Neutrophil (primary cell): ENCODE results near the gene PLBD1.
A peak's percentile ranks its signal among the peaks of the same experiment; 100 is the strongest.

Source experiments
- H3K27ac ChIP-seq: fragments of 200-600 bp; sonication (generic); 2 replicates; pipeline ENCODE4 v1.5.1; 2016; ENCODE audit warnings: mild to moderate bottlenecking, moderate library complexity
- H3K27me3 ChIP-seq: fragments of 200-600 bp; sonication (generic); 2 replicates; pipeline ENCODE4 v1.6.0; 2016; ENCODE audit warnings: mild to moderate bottlenecking
- H3K36me3 ChIP-seq: fragments of 200-600 bp; sonication (generic); 2 replicates; pipeline ENCODE4 v1.5.1; 2017
- H3K4me1 ChIP-seq, 2 experiments: fragments of 200-600 bp in 1 of 2; sonication (generic) in 1 of 2; 1 replicate in 1 of 2; 2 replicates in 1 of 2; pipeline versions ENCODE4 v1.5.1 to v1.6.1; 2013 to 2016; ENCODE audit warnings: low read depth in 1 of 2, low read length in 1 of 2, mild to moderate bottlenecking in 1 of 2, moderate library complexity in 1 of 2; ENCODE audit not compliant: control insufficient read depth in 1 of 2, insufficient read depth in 1 of 2
- H3K4me3 ChIP-seq, 2 experiments: fragments of 200-600 bp in 1 of 2; sonication (generic) in 1 of 2; 1 replicate in 1 of 2; 2 replicates in 1 of 2; pipeline ENCODE4 v1.5.1; 2013 to 2016; ENCODE audit warnings: low read depth in 1 of 2, low read length in 1 of 2, mild to moderate bottlenecking in 1 of 2, moderate library complexity in 1 of 2
- H3K9me3 ChIP-seq: fragments of 200-600 bp; sonication (generic); 2 replicates; pipeline ENCODE4 v1.5.1; 2016
- TF ChIP-seq, protein P1 (sequence below): fragments of 200-600 bp; sonication (generic); IDR thresholded peaks from 2 replicates; pipeline ENCODE4 v1.5.1; 2016; ENCODE audit warnings: antibody characterized with exemption

Gene PLBD1

DNA sequence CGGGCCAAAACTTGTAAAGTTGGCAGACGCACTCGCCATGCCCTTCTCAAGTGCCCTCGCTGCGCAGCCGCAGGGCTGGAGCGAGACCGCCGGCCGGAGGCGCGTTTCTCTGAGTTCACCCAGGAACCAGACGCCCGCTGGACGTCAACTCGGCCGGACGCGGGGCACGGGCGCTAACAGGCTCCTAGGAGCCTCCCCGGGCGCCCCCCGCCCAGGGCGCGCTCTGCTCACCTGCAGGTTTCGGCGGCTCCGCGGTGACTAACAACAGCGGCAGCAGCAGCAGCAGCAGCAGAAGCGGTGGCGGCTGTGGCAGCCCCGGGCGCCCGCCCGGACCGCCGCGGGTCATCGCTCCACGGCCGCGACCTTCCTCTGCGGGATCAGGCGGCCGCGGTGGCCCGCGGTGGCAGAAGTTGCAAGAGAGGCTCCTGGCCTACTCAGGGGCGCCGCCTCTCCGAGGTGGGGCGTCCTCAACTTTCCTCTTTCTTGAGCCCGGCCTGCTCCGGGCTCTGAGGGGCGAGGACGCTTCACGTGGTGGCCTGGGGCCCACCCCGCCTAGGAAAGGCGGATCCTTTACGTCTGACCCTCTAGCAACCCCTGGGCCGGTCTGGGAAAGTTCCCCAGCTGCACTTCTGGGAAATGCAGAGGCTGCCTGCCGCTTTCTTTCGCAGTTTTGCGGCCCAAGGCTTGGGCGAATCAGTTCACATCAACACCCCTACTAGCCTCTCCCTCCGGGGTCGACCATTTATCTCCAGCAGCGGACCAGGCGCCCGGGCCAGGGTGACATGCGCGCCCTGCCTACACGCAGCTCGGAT, at the start of gene PLBD1:
Gene PLBD1, minus strand, starts transcription at position 533 of the 812 bp plus-strand sequence. Its CDS starts 187 bp downstream, at position 346.
- Histone ChIP-seq H3K36me3 (no peaks in the 10 kb centered on the region), H3K9me3 (no peaks in the 10 kb centered on the region), H3K4me3 (peak within 1 kb of the TSS; percentile 72 to 92), H3K27me3 (no peaks in the 10 kb centered on the region), H3K27ac (peak within 1 kb of the TSS; percentile 98), H3K4me1 (peaks cover 93 to 96% of the 10 kb centered on the region in 2 experiments)
- TF ChIP-seq, protein P1, sequence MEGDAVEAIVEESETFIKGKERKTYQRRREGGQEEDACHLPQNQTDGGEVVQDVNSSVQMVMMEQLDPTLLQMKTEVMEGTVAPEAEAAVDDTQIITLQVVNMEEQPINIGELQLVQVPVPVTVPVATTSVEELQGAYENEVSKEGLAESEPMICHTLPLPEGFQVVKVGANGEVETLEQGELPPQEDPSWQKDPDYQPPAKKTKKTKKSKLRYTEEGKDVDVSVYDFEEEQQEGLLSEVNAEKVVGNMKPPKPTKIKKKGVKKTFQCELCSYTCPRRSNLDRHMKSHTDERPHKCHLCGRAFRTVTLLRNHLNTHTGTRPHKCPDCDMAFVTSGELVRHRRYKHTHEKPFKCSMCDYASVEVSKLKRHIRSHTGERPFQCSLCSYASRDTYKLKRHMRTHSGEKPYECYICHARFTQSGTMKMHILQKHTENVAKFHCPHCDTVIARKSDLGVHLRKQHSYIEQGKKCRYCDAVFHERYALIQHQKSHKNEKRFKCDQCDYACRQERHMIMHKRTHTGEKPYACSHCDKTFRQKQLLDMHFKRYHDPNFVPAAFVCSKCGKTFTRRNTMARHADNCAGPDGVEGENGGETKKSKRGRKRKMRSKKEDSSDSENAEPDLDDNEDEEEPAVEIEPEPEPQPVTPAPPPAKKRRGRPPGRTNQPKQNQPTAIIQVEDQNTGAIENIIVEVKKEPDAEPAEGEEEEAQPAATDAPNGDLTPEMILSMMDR: no peak

DNA sequence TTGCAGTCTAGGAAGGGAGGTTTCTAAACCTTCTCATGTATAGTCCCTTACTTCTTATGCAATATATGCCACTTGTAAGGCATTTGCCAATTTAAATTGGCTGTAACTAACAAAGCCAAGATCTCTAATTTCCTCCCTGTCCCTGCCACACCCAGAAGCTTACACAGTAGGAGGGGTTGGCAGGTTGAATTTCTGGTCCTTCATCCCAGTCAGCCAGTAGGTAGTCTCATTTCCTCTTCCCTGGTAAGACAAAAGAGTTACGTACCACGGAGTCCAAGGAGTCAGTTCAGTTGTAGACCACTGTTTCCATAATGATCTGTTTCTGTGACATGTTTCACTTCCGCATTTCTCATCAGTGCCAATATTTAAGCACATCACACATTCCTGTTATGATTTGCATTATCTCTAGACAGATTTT, 47.0 kb upstream of the PLBD1 start:
- TF ChIP-seq, protein P1: no peak
- peaks cover 50 to 74% of the 10 kb centered on the region in 2 experiments for H3K4me1 ChIP-seq
- H3K9me3 ChIP-seq: no peaks in the 10 kb centered on the region
- H3K36me3 ChIP-seq: no peaks in the 10 kb centered on the region
- no peak overlapping the region for H3K4me3 ChIP-seq
- H3K27ac ChIP-seq: peak overlapping the region; percentile 76
- no peaks in the 10 kb centered on the region for H3K27me3 ChIP-seq

- H3K36me3 ChIP-seq: no peaks in the 10 kb centered on the region
- no peaks in the 10 kb centered on the region for H3K27me3 ChIP-seq
- TF ChIP-seq, protein P1: no peak
- H3K27ac ChIP-seq: peak overlapping the region; percentile 76
- no peak overlapping the region for H3K4me3 ChIP-seq
- no peaks in the 10 kb centered on the region for H3K9me3 ChIP-seq
- peaks cover 47 to 73% of the 10 kb centered on the region in 2 experiments for H3K4me1 ChIP-seq
Measured at GRCh38 chr12:14613718-14614117, 46.0 kb upstream of the PLBD1 start.

DNA sequence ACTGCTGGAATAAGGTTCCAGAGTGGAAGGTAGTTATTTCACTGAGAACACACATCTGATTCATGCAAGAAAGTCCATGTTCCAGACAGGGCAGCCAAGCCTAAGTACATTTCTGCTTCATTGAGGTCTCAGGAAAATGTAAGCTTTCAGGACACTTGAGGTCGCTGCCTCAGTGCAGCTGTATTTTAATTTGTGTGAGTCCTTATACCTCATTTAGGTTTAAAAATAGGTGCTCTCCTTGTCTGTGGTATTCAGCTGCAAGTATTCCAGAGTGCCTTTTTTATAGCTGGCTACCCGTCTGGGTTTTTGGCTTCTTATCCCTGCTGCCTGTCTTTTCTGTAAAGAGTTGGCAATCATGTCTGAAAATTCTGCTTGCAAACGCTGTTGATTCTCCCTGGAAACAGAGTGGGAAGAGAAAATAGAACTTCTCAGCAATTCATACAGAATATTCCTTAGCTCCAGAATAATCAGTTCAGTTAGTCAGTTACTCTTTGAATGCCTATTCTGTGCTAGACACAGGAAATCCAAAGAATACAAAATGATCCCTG, 45.3 kb upstream of the PLBD1 start:
- H3K27ac ChIP-seq: peak overlapping the region; percentile 76
- no peaks in the 10 kb centered on the region for H3K9me3 ChIP-seq
- peaks cover 50 to 73% of the 10 kb centered on the region in 2 experiments for H3K4me1 ChIP-seq
- H3K36me3 ChIP-seq: no peaks in the 10 kb centered on the region
- TF ChIP-seq, protein P1: no peak
- no peaks in the 10 kb centered on the region for H3K27me3 ChIP-seq
- no peak overlapping the region for H3K4me3 ChIP-seq

DNA sequence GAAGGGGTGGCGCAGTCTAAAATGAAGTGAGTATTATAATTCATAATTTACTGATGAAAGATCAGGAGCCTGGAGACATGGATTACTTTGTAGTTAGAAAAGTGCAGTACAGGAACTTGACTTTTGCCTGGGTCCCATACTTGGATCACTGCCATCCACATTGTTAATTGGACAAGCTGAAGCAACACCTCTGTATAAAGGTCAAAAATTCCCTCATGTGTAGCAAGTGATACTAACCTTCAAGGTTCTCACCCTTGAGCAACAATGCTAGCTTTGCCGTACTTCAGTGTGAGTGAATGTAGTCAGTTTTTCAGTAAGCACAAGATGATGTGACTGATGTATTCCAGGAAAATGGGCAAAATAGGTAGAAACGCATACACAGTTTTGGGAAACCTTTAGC, 44.6 kb upstream of the PLBD1 start:
- Histone ChIP-seq H3K27ac (no peak overlapping the region), H3K36me3 (no peaks in the 10 kb centered on the region), H3K4me3 (no peak overlapping the region), H3K9me3 (no peaks in the 10 kb centered on the region), H3K27me3 (no peaks in the 10 kb centered on the region), H3K4me1 (peaks cover 57 to 73% of the 10 kb centered on the region in 2 experiments)
- TF ChIP-seq, protein P1: no peak
